Activated CD4-positive, alpha-beta T cell treated with anti-CD3 and anti-CD28 coated beads, Interleukin-2, Interleukin-6, amounts not matched to agents 100 ng/mL and 50 ng/mL, durations not matched to agents 16 hours and 8 hours (primary cell): ENCODE results near the gene PRKAR1B.

Source experiments
- DNase-seq: peaks from one replicate; pipeline ENCODE4 v3.0.0-alpha.2; 2020

PRKAR1B gene

DNA sequence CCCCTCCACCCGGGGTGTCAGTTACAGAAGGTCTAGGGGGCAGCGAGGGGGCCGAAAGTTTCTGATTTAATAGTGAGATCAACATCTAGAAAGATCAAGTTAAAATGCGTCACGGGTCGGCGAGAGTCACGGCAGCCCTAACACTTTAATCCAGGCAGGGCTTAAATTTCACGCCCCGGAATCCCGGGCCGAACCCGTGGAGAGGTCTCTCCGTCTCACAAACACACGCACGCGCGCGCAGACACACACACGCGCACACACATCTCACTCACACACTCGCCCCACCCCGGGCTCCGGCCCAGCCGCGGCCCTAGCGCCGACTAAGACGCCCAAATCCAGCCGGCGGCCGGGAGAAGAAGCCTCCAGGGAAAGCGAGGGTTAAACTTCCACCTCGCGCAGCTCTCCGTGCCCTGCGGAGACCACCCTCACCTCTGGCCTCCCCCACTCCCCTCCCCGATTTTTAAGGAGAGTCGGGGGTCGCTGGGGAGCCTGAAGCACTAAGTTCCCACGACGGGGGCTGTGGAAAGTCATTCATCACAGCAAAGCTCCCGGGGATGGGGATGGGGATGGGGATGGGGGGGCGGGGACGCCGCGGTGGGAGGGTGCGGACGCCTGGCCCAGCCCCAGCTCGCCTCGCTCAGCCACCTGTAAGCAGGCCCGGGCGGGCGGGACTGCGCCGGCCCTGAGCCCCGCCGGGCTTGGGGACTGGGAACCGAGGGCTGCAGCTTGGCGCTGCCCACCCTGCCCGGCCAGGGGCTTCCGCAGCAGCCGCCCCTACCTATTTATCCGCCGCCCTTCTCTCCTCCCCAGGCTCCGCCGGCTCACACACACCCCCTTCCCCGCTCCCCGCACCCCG lies 209.1 kb downstream of the PRKAR1B start:
- DNase-seq, result no peak

DNA sequence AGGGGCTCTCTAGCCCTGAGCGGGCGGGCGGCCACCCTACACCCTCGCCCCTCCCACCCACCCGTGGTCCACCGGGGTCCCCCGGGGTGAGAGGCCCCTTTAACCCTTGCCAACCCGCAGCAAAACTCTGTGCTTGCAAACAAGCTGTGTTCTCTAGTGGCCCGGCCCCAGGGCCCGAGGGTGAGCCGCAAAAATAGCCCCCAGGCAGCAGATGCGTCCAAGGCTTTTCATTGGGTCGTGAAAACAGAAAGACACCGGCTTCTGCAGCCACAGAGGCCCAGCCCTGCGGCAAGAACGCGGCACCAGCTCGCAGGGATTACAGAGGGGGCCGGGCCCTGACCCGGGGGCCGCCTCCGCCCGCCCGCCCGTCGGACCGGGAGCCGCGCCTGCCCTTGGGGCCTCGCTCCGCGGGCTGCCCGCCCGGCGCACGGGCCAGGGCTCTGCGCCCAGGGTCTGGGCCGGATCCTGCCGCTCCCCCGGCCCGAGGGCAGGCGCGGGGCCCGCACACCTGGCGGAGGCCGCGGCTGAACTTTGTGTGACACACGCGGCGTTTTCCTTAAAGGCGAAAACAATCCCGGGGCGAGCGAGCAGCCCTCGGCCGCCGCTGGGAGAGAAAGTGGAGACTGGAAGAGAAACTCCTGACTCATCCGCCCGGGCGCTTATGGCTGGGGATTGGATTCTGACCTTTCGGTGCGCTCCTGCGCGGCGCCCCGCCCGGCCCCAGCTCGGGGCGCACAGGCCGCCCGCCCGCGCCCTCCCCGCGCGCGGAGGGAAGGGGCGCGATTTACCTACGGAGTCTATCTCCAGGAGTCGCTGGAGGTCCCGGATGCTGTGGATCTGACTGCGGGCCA lies 210.2 kb downstream of the PRKAR1B start:
- no peak for DNase-seq

- DNase-seq, result no peak
Measured at GRCh38 chr7:516216-516605, 210.9 kb downstream of the PRKAR1B start.

DNA sequence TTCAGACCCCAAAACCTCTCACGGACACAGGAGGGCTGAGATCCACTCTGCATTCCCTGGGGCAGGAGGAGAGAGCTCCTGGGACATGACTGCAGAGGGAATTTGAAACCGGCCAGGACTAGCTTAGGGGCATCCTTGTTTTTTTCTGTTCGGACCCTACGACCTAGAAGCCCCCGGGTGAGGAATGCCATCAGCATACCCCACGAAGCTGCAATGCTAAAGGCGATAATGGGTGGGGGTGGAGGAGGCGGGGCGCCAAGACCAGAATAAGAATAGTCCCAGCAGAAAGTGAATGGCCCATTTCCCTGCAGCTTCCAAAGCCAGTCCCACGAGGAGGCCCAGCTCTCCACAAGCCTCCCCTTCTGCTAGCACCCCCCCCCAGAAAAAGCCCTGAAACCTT lies 211.5 kb downstream of the PRKAR1B start:
- no peak for DNase-seq

- DNase-seq, result peak; percentile 21
Measured at GRCh38 chr7:514651-515598, 212.2 kb downstream of the PRKAR1B start.

GRCh38 chr7:514242-514641 lies 212.8 kb downstream of the PRKAR1B start:
- no peak for DNase-seq

GRCh38 chr7:513521-514166 lies 213.4 kb downstream of the PRKAR1B start:
- DNase-seq, result peak; percentile 20

DNA sequence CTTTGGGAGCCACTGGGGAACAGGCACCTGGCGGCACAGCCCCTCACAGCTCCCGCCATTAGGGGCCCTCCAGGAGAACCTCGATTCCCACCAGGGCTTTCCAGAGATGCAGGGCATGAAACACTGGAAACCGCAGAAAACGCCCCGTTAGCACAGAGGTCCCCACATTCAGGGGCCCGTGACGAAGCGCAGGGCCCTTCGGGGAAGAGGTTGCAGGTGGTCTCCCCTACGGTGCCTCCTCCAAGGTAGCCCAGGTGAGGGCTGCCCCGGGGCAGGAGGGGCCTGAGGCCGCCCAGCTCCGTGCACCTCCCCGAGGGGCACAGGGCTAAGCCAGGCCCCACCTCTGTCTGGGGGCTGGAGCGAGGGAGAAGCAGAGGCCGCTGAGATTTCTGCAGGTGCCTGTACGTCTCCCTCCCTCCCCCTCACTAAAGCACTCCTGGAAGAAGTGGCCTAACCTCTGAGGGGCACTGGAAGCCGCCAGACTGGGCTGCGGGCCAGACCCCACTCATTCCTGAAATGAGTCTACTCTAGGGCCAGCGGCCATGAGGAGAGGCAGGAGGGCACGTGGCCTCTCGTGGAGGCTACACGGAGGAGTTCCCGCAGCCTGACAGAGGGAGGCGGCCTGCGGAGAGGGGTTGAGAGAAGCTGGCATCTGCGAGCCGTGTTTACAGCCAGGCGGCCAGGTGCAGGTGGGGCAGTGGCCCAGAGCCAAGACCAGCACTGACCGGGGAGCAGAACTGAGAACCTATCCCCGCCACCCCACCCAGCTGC lies 214.4 kb downstream of the PRKAR1B start:
- no peak for DNase-seq

- DNase-seq, result no peak
Measured at GRCh38 chr7:512146-512510, 215.0 kb downstream of the PRKAR1B start.

DNA sequence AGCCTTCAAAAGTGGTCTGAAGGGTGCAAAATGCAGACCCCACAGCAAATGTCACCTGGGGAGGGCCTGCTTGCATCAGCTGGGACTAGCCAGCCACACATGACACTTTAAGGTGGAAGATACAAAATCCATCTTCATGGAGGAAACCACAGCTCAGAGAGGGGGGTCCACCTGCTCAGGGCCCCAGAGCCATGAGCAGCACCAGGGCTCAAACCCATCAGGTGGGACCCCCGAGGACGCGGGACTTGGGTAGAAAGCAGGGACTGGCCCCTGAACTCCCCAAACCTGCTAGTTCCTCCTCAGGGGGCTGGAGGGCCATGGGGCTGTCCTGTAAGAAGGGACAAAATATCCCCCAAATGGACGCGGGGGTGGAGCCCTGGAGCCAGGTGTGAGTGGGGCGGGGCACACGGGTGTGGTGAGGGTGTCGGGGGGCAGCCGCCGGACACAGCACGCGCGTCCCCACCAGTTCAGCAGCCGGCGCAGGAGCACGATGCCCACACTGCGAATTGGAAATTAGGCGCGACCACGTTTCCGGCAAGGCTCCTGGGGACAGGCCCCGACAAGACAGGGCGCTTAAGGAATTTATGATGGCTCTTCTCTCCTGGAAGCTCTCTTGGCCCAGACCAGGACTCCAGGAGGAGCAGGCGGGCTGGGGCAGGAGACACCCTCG lies 215.5 kb downstream of the PRKAR1B start:
- no peak for DNase-seq

DNA sequence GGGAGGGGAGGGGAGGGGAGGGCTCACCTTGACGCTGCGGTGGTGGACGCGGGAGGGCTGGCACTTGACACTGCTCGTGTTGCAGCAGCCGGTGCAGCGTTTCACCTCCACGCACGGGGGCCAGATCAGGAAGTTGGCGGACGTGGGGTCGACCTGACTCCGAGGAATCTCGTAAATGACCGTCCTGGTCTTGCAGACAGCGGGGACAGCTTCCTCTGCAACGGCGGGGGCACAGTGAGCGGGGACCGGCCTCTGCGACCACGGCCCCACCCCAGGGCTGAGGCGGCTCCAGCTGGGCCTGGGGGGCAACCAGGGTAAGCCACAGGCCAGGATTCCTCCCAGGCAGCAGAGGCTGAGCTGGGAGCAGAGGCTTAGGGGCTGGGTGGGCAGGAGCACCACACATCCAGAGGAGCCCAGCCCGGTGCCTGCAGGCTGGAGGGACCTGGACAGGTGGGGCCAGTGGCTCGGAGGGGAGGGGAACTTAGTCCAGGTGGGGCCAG lies 216.2 kb downstream of the PRKAR1B start:
- no peak for DNase-seq

- DNase-seq, result no peak
Measured at GRCh38 chr7:510131-510481, 217.0 kb downstream of the PRKAR1B start.

DNA sequence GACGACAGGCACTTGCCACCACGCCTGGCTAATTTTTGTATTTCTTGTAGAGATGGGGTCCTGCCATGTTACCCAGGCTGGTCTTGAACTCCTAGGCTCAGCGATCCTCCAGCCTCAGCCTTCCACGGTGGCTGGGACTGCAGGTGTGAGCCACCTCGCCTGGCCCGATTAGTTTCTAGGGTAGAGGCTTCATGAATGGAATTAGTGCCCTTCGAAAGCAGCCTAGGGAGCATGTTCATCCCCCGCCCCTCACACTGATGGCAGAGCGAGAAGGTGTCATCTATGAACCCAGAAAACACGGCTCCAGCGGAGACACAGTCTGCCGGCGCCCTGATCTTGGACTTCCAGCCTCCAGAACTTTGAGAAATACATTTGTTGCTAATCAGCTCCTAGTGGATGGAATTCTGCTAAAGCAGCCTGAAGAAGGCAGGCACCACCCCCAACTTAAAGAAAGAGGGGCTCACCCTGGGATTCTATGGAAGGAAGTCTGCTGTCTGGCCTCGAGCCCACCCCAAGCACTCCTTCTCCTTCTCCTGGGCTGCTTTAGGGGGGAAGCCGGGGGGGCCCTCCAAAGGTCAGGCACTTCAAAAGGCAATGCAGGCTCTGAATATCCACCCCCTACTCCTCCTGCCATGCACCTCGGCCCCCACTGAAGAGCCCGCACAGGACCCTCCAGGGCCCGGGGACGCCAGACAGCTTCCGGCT lies 217.5 kb downstream of the PRKAR1B start:
- no peak for DNase-seq

DNA sequence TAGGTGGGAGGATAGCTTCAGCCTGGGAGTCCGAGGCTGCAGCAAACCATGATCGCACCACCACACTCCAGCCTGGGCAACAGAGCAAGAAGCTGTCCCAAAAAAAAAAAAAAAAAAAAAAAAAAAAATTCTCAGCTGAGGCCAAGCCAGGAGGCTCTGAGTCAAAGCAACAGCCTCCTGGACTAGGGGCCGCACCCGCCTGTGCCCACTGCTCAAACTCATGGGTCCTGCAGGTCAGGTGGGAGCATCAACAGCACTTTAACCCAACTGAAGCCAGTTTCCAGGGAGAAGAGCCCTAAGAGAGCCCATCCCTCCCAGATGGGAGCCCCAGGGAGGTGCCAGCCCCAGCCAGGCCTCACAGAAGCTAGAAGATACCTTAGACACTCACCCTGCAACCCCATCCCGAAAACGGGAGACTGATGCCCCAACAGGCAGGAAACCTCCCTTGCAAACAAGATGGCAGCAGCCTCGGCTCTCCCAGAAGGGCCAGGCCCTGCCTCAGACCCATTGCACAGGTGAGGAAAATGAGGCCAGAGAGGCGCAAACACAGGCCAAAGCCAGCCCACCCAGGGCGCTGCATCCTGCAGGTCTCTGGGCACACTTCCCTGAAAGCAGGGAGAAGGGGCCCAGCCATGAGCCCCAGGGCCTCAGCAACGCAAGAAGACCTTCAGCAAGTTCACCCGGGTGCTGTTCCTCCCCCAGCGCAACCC lies 218.5 kb downstream of the PRKAR1B start:
- no peak for DNase-seq

- no peak for DNase-seq
Measured at GRCh38 chr7:507623-508300, 219.3 kb downstream of the PRKAR1B start.

GRCh38 chr7:506921-507622 lies 220.0 kb downstream of the PRKAR1B start:
- DNase-seq, result no peak

DNA sequence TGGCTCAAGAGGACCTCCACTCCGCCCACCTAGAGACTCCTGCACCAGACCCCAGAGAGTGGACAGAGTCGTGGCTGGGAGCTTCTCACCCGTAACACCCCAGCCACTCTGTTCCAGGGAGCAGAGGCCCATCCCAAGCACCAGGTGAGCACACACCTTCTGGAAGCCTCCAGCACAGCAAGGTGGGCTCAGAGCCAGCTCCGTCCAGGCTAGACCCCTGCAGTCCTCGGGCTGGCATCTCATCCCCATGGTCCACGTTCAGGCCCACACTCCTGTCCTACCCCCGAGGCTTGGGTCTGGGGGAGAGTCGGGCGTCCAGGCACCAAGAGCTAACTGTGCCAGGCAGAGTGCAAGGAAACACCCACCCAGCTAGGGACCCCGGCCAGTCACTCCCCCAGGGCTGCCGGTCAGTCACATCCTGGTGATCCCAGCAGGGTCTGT lies 220.7 kb downstream of the PRKAR1B start:
- no peak for DNase-seq

DNA sequence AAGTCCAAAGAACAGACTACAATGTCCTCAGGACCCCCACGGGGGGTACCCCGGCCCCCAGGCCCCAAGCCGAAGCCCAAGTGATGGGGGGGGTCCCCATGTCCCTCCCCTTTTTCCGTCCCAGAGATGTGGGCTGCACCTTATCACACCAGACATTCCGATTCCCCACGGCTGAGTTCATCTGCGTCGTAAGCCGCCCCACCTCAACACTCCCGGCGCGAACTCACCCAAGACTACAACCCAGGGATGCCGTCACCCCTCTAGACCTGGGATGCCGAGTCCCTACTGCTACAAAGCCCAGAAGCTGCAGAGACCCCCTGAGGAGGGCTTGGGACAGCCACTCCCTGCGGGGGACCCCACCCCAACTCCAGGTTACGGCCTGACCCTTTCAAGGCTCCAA lies 221.9 kb downstream of the PRKAR1B start:
- no peak for DNase-seq
